Middle frontal gyrus (tissue), 1 donor: ENCODE results near the gene EIF5AL1.
"Not testable (repeated sequence)": the region's sequence is repeated elsewhere in the genome, so short reads cannot be mapped to it uniquely, and the experiment has no call there.

ENCODE experiments used
- DNase-seq: peaks from one replicate; pipeline ENCODE4 v3.0.0-alpha.2; 2015; ENCODE audit warnings: low spot score; ENCODE audit errors: extremely low spot score

Gene EIF5AL1

GRCh38 chr10:79509306-79509933, 2.9 kb upstream of the EIF5AL1 start:
- not testable (repeated sequence) for DNase-seq

GRCh38 chr10:79509934-79510508, 2.3 kb upstream of the EIF5AL1 start:
- DNase-seq = not testable (repeated sequence)

DNA sequence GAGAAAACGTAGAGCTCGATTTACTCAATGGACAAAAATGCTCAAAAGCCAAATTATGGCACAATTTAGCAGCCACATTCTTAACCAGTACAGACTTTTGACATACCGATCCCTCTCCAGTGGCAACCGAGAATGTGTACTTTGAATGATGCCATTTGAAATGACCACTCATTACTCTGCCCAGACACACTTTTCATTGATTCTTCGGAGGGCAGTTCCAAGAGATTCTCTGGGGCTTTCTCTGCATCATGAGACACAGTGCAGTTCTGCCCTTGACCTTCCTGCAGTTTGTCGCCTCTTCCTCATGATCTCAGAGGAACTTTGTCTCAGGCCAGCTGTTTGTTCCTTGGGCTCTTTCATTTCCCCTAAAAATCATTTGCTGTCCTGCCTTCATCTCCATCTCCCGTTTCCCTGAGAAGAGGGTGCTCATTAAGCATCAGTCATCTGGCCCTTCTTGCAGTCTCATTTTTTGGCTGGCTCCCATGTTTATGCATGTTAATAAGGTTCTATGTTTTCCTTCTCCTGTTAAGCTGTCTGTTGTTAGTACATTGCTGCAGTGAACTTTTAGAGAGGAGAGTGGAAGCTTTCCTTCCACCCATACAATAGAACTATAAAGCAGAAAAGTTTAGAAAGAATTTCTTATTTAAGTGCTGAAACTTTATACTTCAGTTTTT, 4.3 kb downstream of the EIF5AL1 start:
- DNase-seq = not testable (repeated sequence)

DNA sequence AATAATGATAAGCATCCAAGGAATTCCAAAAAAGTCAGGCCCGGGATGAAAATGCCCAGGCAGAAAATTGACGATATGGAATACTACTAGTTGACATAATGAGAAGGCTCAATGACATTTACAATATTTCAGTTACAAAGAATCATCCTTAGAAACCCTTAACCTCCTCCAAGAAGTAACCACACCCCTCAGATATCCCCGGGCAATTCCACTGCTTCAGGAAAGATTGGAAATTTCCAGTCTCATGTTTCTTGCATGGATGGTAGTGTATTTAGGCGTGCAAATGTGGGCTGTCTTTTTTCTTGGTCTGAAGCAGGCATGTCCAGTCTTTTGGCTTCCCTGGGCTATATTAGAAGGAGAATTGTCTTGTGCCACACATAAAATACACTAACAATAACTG, 5.2 kb downstream of the EIF5AL1 start:
- DNase-seq = not testable (repeated sequence)

DNA sequence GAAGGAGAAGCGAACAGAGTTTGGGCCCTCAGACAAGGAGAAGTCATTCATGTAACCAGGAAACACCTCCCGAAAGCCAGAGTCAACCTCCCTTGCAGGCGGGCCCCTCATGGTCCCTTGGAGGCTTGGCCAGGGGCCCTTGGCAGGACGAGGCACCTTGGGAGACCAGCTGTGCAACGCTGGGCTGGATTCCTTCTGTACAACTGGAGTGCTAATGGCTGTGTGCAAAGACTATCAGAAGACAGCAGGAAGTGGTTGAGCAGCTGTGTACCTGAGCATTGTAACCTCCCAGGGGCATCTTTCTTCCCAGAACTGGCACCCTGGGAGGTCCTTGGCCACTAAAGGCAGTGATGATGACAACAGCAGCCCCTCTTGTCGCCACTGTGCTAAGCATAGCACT, 9.4 kb downstream of the EIF5AL1 start:
- DNase-seq = not testable (repeated sequence)

GRCh38 chr10:79522464-79522863, 10.1 kb downstream of the EIF5AL1 start:
- DNase-seq = not testable (repeated sequence)

DNA sequence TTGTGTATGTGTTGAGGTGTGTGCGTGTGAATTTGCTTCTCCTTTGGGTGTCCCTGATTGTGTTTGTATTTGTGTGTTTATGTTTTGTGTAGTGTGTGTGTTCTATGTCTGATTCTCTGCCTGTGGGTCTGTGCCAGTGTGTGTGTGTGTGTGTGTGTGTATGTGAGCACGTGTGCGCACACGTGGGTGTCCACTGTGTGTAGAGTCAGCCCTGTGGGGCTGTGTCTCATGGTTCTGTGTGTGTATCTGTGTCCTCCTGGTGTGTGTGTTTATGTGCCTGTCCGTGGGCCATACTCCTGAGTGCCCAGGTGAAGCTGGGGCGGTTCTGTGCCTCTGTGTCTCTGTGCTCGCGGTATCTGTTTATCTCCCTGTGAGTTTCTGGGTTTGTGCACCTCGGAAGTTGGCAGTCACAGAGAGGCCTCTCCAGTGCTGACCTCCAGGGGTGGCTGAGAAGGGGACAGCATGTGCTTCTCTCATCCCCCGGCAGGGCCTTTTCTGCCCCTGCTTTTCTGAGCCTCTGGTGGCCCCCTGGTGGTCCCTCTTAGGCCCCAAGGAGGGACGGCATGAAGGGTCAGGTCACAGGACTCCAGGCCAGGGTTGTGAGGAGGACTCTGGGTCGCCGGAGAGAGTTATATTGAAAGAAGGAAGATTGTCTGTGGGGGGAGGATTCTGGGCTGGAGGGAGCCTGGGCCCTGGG, 11.0 kb downstream of the EIF5AL1 start:
- DNase-seq = not testable (repeated sequence)

DNA sequence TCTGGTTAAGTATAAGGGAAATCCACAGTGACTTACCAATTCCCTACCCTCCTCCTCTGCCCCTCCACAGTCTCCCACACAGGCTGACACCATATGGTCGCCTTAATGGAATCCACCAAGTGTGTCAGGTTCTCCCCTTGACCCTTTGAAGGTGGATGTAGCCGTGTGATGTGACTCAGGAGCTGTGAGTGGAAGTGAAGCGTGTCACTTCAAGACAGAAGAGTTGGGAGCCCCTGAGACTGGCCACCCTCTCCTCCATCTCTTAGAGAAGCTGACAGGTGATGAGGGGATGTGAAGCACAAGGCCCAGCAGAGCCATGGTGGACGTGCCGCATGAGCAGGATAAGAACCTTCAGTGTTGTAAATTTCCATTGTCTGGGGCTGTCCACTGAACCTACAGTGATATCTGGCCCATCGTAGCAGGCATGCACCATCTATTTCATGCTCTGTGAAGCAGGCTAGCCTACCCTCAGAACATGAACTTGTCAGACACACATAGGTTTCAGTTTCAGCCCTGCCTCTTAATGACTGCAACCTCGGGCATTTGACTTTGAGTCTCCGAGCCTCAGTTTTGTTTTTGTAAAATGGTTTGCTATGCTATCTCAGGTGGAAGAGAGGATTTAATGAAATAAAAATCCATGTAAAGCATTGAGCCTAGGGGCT, 12.8 kb downstream of the EIF5AL1 start:
- not testable (repeated sequence) for DNase-seq

DNA sequence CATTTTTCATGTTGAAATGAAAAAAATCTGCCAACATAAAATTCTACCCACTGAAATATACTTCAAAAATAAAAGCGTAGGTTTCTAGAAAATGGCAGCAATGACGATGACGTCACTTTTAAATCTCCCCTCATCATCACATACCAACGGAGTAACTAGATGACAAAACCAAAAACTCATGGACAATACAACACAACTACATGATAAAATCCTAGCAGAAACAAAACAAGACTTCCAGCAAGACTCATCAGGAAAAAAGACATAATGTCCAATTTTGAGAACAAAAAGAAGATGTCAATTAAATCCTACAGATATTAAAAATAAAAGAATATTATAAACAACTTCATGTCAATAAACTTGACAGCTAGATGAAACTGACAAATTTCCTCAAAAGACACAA, 15.9 kb downstream of the EIF5AL1 start:
- DNase-seq = not testable (repeated sequence)

- not testable (repeated sequence) for DNase-seq
Observed at GRCh38 chr10:79533142-79533902, 21.0 kb downstream of the EIF5AL1 start.

GRCh38 chr10:79533903-79534175, 21.5 kb downstream of the EIF5AL1 start:
- not testable (repeated sequence) for DNase-seq

DNA sequence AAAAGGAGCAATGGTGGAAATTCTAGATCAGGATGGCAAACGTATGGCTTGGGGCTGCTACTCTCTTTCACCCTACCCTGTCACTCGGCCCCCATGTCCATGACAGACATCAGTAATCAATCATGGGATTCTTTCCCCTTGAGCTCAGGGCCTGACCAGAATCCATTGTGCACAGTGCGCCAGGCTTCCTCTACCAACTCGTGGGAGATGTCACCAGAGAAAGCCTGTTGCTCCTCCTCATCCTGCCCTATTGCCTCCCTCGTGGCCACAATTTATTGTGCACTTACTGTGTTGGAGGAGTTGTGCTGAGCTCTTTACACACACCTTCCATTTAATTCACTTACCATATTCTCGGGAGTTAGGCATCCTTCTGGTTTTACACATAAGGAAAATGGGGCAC, 26.0 kb downstream of the EIF5AL1 start:
- not testable (repeated sequence) for DNase-seq

- DNase-seq = not testable (repeated sequence)
Observed at GRCh38 chr10:79540930-79541329, 28.6 kb downstream of the EIF5AL1 start.

GRCh38 chr10:79542626-79543025, 30.3 kb downstream of the EIF5AL1 start:
- DNase-seq = no peak

DNA sequence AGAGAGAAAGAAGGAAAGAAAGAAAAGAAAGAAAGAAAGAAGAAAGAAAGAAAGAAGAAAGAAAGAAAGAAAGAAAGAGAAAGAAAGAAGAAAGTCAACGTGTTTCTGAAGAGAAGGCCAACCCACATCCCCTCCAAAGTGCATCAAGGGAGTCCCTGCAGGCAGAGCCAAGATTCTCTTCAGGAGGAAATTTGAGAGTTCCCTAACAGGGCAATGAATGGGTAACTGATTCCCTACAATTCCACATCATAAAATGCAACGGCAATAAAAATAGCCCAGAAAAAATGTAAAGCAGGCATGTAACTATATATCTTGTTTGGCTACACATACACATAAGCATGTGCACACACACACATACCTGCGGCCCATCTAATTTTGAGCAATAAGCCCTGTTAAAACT, 32.1 kb downstream of the EIF5AL1 start:
- DNase-seq = not testable (repeated sequence)

GRCh38 chr10:79544926-79545659, 32.8 kb downstream of the EIF5AL1 start:
- DNase-seq = not testable (repeated sequence)

GRCh38 chr10:79547128-79547527, 34.8 kb downstream of the EIF5AL1 start:
- not testable (repeated sequence) for DNase-seq

- no peak for DNase-seq
Observed at GRCh38 chr10:79547973-79548372, 35.6 kb downstream of the EIF5AL1 start.

- no peak for DNase-seq
Observed at GRCh38 chr10:79552143-79552542, 39.8 kb downstream of the EIF5AL1 start.
